CD4-positive, alpha-beta T cell treated with Interleukin-12 subunit alpha and Interleukin-12 subunit beta, for 1 hour (primary cell): ENCODE results near the gene MVP.

ENCODE experiments used
- DNase-seq: peaks from one replicate; pipeline ENCODE4 v3.0.0-alpha.2; 2020

MVP gene

DNA sequence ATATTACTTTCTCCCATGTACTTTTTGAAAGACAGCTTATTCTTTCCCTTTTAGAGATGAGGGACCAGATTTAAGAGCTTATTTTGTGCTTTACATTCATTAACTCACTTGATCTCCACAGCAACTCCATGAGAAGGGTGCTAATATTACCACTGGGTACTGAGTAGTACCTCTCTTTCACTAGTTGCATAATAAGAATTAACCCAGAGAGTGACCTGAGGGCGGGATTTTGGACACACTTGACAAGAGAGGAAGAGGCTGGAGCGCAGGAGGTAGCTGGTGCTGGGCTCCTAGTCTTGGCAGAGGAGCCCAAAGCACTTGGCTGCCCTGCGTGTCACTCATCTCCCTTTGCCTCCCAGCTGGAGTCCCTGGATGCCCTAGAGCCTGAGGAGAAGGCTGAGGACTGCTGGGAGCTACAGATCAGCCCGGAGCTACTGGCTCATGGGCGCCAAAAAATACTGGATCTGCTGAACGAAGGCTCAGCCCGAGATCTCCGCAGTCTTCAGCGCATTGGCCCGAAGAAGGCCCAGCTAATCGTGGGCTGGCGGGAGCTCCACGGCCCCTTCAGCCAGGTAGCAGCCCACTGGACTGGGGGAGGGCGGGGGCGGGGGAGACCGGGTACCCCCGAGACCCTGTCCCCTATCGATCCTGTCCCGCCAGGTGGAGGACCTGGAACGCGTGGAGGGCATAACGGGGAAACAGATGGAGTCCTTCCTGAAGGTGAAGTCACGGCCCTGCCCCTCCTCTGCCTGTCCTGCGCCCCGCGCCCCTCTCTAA, 15.6 kb upstream of the MVP start:
- peak; percentile 8 for DNase-seq

DNA sequence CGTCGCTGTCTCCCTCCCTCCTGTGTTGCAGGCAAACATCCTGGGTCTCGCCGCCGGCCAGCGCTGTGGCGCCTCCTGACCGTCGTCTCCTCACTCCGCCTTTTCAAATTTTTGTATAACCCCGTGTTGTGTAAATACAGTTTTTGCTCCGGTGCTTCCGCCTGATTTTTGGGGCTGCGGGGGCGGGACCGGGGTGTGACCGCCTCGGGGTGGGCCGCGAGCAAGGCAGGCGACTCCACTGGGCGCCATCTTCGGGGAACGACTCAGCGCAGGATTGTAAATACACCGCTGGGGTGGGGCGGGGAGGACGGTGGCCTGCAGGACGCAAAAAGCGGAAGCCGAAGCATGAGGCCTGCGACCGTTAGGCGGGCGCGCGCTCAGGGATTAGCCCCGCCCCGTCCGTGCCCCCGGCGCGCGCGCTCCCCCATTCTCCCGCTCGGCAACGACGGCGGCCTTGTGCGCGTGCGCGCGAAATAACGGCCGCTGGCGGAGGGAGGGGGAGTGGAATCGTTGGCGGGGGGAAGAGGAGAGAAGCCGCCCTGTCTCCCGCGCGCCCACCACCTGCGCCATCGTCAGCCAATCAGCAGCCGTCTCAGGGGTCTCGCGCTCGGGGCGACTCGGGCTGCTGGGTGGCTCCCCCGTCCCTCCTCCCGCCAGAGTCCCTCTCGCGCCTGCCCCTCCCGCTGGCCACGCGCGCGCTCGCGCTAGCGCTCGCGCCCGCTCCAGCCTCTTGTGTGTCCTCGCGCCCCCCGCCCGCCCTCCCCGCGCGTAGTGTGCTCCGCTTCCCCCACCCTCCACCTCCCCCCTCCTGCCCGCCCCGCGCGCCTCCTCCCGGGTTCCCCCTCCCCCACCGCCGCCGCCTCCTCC, 14.8 kb upstream of the MVP start:
- DNase-seq, result peak; percentile 98

DNA sequence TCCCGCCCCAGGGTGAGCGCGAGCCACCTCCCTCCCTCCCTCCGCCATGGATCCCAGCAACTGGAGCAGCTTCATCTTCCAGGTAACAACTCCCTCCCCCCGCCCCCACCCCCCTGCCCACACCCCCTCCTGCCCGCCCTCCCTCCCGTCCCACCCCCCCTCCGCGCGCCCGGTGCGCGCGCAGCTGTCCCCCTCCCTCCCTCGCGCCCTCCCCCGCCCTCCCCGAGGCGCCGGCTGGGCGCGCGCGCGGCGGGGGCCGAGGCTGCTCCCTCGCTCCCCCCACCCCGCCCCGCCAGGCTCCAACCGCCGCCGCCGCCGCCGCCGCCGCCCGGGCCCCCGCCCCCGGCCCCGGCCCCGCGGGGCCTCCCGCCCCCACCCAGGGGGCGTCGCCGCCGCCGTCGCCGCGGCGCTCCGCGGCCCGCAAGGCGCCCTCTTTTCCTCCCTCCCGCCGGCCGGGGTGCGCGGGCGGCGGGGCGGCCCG, 14.1 kb upstream of the MVP start, which contains the start of gene MAZ:
MAZ (plus strand) TSS at position 431 of the 481 bp plus-strand sequence. CDS start 173 bp downstream, outside the sequence.
- DNase-seq, result peak; percentile 84

DNA sequence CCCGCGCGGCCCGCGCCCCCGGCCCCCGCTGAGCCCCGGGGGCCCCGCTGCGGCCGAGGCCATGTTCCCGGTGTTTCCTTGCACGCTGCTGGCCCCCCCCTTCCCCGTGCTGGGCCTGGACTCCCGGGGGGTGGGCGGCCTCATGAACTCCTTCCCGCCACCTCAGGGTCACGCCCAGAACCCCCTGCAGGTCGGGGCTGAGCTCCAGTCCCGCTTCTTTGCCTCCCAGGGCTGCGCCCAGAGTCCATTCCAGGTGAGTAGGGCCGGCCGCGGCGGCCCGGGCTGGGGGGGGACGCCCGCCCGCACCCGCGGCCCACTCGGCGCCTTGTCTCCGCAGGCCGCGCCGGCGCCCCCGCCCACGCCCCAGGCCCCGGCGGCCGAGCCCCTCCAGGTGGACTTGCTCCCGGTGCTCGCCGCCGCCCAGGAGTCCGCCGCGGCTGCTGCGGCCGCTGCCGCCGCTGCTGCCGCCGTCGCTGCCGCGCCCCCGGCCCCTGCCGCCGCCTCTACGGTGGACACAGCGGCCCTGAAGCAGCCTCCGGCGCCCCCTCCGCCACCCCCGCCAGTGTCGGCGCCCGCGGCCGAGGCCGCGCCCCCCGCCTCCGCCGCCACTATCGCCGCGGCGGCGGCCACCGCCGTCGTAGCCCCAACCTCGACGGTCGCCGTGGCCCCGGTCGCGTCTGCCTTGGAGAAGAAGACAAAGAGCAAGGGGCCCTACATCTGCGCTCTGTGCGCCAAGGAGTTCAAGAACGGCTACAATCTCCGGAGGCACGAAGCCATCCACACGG, 13.4 kb upstream of the MVP start:
- DNase-seq, result peak; percentile 48

DNA sequence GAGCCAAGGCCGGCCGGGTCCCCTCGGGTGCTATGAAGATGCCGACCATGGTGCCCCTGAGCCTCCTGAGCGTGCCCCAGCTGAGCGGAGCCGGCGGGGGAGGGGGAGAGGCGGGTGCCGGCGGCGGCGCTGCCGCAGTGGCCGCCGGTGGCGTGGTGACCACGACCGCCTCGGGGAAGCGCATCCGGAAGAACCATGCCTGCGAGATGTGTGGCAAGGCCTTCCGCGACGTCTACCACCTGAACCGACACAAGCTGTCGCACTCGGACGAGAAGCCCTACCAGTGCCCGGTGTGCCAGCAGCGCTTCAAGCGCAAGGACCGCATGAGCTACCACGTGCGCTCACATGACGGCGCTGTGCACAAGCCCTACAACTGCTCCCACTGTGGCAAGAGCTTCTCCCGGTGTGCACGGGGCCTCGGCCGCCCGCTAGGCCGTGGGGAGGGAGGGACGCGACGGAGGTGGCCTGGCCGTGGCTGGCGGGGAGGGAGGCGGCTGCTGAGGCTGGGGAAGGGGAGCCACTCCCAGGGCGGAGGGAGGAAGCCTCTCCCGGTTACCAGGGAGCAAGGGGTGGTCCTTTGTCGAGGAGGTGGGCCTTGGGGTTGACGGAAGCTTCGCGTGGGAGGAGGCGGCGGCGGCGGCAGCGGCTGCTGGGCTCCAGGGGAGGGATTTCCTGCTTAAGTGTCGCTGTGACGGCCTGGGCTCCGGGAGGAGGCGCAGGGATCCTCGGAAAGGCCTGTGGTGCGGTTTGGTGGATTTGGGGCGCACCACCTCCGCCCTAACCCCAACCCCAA, 12.6 kb upstream of the MVP start:
- peak; percentile 90 for DNase-seq

DNA sequence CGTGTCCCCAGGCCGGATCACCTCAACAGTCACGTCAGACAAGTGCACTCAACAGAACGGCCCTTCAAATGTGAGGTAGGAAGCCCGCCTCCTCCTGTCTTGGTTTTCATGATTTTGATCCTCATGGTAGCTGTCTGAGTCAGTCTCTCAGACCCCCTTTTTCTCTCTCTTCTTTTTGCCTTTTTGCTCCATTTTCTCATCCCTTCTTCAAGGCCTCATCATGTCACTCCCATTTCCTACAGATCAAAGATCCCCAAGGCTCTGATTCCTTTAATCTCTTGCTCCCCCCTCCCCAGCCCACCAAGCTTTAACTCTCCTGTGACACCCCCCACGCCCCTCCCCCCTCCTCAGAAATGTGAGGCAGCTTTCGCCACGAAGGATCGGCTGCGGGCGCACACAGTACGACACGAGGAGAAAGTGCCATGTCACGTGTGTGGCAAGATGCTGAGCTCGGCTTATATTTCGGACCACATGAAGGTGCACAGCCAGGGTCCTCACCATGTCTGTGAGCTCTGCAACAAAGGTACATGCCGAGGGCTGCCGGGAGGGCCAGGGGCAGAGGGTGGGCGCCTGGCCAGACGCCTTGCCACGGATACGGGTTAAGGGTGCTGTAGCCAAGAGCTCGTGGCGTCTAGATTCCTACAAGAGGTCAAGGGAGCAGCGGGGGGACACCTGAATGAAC, 11.9 kb upstream of the MVP start:
- peak; percentile 47 for DNase-seq

DNA sequence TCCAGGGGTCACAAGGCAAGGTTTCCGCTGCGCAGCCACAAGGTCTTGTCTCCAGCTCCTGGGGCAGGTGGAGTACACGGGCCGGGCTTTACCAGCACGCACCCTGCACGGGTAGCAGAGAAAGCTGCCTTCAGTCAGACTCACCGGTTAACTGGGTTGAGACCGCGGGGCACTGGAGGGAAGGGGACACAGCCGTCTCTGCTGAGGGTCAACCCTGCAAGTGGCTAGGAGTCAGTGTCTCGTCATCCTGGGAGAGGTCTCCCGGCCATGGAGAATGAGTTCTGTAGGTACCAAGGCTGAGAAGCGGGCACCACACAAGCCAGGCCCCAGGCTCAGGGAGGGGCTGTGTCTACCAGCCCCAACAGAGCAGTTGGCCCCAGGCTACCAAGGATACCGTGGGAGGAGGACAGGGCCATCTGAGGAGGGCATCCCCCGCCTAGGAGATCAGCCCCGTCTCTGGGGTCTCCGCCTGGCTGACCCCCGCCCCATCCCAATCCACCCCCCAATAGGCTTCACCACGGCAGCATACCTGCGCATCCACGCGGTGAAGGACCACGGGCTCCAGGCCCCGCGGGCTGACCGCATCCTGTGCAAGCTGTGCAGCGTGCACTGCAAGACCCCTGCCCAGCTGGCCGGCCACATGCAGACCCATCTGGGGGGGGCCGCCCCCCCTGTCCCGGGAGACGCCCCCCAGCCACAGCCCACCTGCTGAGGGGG, 11.1 kb upstream of the MVP start:
- no peak for DNase-seq

DNA sequence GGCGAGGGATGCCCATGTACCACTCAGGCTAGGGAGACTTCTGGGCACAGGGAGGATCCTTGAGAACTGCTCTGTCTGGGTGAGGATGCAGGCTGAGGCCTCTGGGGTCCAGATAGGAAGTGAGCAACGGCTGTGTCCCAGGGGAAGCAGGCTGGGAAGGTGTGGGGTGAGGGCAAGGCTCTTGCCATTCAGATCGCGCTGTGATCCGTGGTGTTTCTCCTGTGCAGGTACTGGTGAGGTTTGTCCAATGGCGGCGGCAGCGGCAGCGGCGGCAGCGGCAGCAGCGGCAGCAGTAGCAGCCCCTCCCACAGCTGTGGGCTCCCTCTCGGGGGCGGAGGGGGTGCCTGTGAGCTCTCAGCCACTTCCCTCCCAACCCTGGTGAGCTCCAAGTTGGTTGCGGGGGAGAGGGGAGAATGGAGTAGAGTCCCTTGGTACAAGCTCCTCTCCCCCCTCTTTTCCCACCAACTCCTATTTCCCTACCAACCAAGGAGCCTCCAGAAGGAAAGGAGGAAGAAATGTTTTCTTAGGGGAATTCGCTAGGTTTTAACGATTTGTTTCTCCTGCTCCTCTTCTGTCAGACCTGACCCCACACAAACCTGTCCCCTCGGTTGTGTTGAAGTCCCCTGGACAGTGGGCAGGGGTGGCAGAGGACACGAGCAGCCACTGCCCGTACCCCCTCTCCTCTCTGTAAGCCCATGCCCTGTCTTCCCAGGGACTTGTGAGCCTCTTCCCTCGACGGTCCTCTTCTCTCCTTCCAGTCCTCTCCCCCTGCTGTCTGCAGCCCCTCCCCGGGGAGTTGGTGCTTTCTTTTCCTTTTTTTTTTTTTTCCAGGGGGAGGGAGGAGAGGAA, 10.2 kb upstream of the MVP start:
- peak; percentile 66 for DNase-seq

DNA sequence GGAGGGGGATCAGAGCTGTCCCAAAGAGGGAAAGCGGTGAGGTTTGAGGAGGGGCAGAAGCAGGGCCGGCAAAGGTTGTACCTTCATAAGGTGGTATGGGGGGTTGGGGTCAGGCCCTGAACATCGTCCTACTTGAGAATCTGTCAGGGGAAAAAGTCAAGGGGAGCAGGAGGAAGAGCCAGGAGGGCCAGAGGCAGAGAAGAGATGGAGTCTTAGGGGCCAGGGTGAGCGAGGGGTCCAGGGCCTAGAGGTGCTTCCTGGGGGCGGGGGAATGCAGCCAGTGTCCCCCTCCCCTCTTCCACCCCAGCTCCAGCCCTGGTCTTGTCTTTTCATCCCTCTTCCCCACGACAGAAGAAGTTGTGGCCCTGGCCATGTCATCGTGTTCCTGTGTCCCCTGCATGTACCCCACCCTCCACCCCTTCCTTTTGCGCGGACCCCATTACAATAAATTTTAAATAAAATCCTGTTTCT, 9.5 kb upstream of the MVP start:
- no peak for DNase-seq

DNA sequence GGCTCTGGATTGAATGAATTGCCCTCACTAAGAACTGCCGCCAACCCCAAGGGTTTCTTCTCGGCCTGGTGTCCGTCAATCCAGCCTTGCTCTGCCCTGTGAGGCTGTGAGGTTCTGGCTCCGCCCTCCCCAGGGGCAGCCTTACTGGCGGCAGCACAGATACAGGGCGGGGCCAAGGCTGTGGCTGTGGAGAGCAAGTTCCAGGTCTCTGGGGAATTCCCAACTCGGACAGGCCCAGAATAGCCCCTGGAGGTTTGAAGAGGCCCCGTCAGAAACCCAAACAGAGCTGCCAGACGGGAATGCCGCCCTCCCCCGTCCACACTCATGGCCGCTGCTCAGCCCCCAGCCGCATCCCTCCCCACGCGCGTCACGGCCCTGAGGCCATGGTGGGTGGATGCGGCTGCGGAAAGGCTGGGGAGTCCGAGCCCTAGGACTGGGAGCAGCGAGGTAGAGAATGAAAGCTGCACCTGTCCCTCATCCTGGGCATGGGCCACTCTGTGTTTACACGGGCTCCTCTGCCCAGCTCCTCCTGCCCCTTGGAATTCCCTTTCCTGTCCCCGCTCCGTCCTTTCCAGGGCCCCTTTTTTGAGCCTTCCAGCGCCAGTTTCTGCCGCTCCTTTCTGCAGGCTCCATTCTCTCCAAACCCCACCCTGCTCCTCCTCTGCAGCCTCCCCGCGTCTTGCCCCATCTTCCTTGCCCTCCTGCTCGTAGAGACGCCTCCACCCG, 8.9 kb upstream of the MVP start:
- peak; percentile 82 for DNase-seq

DNA sequence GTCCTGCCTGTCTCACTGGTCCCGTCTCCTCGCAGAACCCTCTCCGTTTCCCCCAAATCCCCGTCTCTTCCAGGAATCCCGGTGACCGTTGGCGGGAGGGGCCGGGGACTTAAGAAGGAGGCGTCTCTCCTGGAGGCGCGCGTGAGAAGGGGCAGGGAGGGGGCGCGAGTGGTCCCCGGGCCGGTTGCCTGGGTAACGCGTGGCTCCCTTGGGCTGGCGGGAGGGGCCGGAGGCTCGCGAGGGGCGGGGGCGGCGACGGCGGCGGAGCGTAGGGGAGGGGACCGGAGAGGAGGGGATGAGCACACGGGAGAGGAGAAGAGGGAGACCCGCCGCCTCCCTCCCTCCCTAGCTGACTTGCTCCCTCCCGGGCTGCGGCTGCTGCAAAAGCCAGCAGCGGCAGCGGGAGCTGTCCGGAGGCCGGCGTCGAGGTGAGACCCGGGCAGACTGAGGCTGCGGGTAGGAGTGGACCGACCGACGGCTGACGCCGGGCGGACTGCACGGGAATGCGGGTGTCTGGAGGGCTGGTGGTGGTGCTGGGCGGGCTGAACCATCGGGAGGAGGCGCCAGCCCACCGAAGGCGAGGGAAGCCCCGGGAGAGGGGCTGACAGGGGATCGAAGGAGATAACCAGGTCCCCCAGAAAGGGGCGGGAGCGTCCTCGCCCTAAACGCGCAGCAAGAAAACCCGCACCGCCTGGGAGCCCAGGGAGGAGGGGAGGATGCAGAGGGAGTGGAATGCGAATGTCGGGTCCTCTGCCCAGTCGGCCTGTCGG, 8.2 kb upstream of the MVP start, which contains the start of gene PRRT2:
PRRT2 (plus strand) TSS at position 298 of the 770 bp plus-strand sequence. CDS start 862 bp downstream, outside the sequence.
- peak; percentile 66 for DNase-seq

DNA sequence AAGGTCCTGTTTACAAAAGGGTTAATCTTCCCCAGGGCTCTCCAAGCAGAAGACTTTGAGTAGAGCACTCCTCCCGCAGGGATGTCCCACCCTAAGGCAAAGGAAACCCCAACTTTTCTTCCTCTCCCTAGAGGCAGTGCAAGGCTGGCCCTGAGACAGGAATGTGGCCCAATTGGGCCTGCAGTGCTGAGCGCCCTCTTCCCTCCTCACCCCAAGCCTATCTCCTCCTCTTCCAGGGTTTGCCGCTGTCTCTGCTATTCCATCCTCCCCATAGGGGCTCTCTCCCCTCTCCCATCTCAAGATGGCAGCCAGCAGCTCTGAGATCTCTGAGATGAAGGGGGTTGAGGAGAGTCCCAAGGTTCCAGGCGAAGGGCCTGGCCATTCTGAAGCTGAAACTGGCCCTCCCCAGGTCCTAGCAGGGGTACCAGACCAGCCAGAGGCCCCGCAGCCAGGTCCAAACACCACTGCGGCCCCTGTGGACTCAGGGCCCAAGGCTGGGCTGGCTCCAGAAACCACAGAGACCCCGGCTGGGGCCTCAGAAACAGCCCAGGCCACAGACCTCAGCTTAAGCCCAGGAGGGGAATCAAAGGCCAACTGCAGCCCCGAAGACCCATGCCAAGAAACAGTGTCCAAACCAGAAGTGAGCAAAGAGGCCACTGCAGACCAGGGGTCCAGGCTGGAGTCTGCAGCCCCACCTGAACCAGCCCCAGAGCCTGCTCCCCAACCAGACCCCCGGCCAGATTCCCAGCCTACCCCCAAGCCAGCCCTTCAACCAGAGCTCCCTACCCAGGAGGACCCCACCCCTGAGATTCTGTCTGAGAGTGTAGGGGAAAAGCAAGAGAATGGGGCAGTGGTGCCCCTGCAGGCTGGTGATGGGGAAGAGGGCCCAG, 7.3 kb upstream of the MVP start:
- no peak for DNase-seq

DNA sequence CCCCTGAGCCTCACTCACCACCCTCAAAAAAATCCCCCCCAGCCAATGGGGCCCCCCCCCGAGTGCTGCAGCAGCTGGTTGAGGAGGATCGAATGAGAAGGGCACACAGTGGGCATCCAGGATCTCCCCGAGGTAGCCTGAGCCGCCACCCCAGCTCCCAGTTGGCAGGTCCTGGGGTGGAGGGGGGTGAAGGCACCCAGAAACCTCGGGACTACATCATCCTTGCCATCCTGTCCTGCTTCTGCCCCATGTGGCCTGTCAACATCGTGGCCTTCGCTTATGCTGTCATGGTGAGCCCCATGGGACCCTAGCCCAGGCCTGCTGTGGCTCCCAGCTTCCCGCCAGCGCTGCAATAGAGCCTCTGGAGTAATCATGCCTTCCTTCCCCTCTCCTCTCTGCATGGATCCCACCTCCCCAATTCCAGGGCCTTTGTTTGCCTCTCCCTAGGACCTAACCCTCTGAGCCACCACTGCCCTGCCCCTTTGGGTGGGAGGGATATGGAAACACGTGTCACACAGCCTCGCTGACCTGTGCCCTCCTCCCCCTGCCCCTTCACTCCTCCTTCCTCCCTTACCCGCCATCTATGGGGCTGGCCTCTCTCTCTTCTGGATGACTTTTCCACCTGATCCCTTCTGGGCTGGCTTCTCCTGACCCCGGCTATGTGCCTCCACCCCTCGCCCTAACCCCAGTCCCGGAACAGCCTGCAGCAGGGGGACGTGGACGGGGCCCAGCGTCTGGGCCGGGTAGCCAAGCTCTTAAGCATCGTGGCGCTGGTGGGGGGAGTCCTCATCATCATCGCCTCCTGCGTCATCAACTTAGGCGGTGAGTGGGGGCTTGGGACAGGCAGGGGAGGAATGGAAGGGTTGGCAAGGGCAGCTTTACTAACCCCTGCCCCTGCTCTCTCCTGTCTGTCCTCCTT, 6.4 kb upstream of the MVP start:
- DNase-seq, result no peak

DNA sequence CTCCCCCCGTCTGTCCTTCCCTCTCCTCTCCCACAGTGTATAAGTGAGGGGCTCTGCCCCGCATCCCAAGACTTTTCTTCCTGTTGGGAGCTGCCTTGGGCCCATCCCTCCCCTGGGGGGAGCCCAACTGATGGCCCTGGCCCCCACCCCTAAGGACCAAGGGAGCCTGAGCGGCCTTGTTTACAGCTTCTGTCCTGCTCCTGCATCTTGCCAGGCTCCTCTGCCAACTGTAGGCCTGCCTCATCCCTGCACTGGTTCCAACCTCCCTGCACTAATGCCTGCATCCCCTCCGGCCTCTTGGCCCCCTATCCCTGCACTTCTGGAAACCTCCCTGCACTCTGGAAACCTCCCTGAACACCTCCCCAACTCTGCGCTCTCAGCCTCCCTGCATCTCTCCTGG, 5.7 kb upstream of the MVP start:
- DNase-seq, result no peak

DNA sequence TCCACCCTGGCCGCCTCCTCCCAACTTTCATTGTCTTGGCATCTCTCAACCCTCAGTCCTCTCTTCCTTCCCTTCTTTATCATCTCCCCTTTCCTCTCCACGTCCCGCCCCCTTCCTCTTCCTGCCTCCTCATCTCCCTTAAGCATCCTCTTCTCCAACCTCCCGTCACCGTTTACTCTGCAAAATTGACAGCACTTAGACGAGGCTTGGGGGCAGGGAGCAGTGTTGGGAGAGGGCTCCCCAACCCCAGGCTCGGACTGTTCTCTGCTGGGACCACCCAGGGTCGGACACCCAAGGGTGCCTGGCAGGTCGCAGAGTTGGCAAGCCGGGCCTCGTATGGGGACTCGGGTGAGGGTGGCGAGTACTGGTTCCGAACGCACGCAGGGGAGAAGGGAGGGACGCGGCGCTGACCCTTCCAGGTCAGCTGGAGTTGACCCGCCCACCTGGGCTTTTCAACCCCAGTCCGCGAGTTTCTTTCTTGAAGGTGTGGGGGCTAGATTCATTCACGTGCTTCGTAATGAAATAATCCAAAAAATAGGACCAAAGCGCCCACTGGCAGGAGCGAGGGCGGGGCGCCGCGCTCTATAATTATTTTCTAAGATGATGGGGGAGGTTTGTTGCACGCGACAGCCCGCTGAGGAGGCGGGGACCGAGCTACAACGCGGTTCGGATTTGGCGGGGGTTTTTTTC, 5.1 kb upstream of the MVP start:
- DNase-seq, result no peak
